Vagina (tissue), 2 donors: Measurements from ENCODE around the gene C17orf107.

Source experiments
- CTCF ChIP-seq, 3 experiments: fragments of 450-650 bp in 2 of 3; fragments of 200-600 bp in 1 of 3; sonication (generic) in 1 of 3; IDR thresholded peaks; one replicate each; pipeline ENCODE4 v1.5.1; 2017 to 2019; ENCODE audit warnings: antibody characterized with exemption in 3 of 3, mild to moderate bottlenecking in 2 of 3, moderate library complexity in 2 of 3
- POLR2A ChIP-seq, 2 donors: fragments of 450-650 bp; IDR thresholded peaks; one replicate each; pipeline ENCODE4 v1.6.1; 2017; ENCODE audit warnings: antibody characterized with exemption in 2 of 2, mild to moderate bottlenecking in 2 of 2, moderate library complexity in 2 of 2

- TF ChIP-seq CTCF (IDR thresholded peaks at IDR 0.05) (no peak), POLR2A (IDR thresholded peaks at IDR 0.05) (no peak)
Measured at GRCh38 chr17:4902540-4902939, 3.2 kb downstream of the C17orf107 start.
